ENCODE data around the gene PRM1. TPM values are rescaled to one million over a fixed set of nuclear protein-coding genes. Genes with fewer than 3 reads are reported as not detected.

PRM1 gene
- total and polyA plus RNA-seq, 2 of the 13 experiments (the other 11 are each of a cell fraction or from before 2014, with no cell fraction given) = not detected

- TF ChIP-seq MAF1 (CRISPR knock-in tag; IDR thresholded peaks at IDR 0.05; ENCODE audit: borderline replicate concordance) (0 out of 2 replicates have a peak, but pooled peaks have one; percentile 32), ZNF331 (CRISPR knock-in tag; IDR thresholded peaks at IDR 0.05) (peak; percentile 80), NR1H2 (CRISPR knock-in tag; IDR thresholded peaks at IDR 0.05; ENCODE audit: borderline replicate concordance, low read depth) (no peak), GATA4 (IDR thresholded peaks at IDR 0.05; ENCODE audit: borderline replicate concordance, low read depth) (no peak; the same call in 1 of the 2 replicates), POGK (CRISPR knock-in tag; conservative IDR thresholded peaks at IDR 0.05) (no peak; the same call in 1 of the 2 replicates), TEAD3 (CRISPR knock-in tag; optimal IDR thresholded peaks at IDR 0.05; ENCODE audit: borderline replicate concordance) (peak; percentile 75), PRPF4 (IDR thresholded peaks at IDR 0.05; ENCODE audit: low read depth, low read length, poor library complexity, severe bottlenecking) (no peak), ZKSCAN1 (IDR thresholded peaks at IDR 0.05; ENCODE audit: low read length) (no peak), MED8 (CRISPR knock-in tag; IDR thresholded peaks at IDR 0.05; ENCODE audit: insufficient replicate concordance) (no peak), ZNF20 (CRISPR knock-in tag; IDR thresholded peaks at IDR 0.05) (no peak; the same call in 1 of the 2 replicates), MAFG (CRISPR knock-in tag; IDR thresholded peaks at IDR 0.05) (no peak), GLMP (CRISPR knock-in tag; IDR thresholded peaks at IDR 0.05; ENCODE audit: borderline replicate concordance) (no peak), ZNF350 (CRISPR knock-in tag; IDR thresholded peaks at IDR 0.05; ENCODE audit: borderline replicate concordance, low read depth) (peak; percentile 46; the same call in 1 of the 2 replicates), ZFP82 (CRISPR knock-in tag; IDR thresholded peaks at IDR 0.05; ENCODE audit: borderline replicate concordance) (peak; percentile 87; the same call in 1 of the 2 replicates), RNF2 (conservative IDR thresholded peaks at IDR 0.05; ENCODE audit: low read depth) (no peak)
- TF ChIP-seq, protein P1, sequence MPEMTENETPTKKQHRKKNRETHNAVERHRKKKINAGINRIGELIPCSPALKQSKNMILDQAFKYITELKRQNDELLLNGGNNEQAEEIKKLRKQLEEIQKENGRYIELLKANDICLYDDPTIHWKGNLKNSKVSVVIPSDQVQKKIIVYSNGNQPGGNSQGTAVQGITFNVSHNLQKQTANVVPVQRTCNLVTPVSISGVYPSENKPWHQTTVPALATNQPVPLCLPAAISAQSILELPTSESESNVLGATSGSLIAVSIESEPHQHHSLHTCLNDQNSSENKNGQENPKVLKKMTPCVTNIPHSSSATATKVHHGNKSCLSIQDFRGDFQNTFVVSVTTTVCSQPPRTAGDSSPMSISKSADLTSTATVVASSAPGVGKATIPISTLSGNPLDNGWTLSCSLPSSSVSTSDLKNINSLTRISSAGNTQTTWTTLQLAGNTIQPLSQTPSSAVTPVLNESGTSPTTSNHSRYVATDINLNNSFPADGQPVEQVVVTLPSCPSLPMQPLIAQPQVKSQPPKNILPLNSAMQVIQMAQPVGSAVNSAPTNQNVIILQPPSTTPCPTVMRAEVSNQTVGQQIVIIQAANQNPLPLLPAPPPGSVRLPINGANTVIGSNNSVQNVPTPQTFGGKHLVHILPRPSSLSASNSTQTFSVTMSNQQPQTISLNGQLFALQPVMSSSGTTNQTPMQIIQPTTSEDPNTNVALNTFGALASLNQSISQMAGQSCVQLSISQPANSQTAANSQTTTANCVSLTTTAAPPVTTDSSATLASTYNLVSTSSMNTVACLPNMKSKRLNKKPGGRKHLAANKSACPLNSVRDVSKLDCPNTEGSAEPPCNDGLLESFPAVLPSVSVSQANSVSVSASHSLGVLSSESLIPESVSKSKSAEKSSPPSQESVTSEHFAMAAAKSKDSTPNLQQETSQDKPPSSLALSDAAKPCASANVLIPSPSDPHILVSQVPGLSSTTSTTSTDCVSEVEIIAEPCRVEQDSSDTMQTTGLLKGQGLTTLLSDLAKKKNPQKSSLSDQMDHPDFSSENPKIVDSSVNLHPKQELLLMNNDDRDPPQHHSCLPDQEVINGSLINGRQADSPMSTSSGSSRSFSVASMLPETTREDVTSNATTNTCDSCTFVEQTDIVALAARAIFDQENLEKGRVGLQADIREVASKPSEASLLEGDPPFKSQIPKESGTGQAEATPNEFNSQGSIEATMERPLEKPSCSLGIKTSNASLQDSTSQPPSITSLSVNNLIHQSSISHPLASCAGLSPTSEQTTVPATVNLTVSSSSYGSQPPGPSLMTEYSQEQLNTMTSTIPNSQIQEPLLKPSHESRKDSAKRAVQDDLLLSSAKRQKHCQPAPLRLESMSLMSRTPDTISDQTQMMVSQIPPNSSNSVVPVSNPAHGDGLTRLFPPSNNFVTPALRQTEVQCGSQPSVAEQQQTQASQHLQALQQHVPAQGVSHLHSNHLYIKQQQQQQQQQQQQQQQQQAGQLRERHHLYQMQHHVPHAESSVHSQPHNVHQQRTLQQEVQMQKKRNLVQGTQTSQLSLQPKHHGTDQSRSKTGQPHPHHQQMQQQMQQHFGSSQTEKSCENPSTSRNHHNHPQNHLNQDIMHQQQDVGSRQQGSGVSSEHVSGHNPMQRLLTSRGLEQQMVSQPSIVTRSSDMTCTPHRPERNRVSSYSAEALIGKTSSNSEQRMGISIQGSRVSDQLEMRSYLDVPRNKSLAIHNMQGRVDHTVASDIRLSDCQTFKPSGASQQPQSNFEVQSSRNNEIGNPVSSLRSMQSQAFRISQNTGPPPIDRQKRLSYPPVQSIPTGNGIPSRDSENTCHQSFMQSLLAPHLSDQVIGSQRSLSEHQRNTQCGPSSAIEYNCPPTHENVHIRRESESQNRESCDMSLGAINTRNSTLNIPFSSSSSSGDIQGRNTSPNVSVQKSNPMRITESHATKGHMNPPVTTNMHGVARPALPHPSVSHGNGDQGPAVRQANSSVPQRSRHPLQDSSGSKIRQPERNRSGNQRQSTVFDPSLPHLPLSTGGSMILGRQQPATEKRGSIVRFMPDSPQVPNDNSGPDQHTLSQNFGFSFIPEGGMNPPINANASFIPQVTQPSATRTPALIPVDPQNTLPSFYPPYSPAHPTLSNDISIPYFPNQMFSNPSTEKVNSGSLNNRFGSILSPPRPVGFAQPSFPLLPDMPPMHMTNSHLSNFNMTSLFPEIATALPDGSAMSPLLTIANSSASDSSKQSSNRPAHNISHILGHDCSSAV (CRISPR knock-in tag; IDR thresholded peaks at IDR 0.05; ENCODE audit: borderline replicate concordance) = no peak
These were observed 16.5 kb upstream of the PRM1 start (continued) for GRCh38 chr16:11297492-11298142.
